ENCODE measurements around the gene SLC16A10.
"Not testable (repeated sequence)": the region's sequence is repeated elsewhere in the genome, so short reads cannot be mapped to it uniquely, and the experiment has no call there.

SLC16A10 gene

GRCh38 chr6:111220383-111221031 is 133.2 kb downstream of the SLC16A10 start:
- no peak for DNase-seq (ENCODE audit: low read depth in 2 of 2)

GRCh38 chr6:111221804-111222203 is 134.5 kb downstream of the SLC16A10 start:
- DNase-seq (ENCODE audit: low read depth in 2 of 2), result no peak

DNA sequence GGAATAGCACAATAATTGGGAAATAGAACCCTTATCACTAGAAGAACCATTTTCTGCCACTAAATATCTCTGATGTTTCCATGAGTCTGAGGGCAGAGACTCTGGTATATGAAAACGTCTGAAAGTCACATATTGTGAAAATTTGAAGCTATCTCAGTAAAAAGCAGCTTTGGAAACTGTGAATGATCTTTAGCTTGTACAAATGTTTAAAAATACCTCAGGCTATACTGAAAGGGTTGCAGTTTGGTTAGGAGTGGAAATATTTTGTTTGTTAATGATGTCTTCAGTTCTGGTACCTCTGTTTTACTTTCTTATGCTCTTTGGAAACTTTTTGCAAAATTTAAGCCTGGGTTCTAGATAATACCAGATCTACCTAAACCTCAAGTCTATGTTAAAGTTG is 135.0 kb downstream of the SLC16A10 start:
- DNase-seq (ENCODE audit: low read depth in 2 of 2), result no peak

DNA sequence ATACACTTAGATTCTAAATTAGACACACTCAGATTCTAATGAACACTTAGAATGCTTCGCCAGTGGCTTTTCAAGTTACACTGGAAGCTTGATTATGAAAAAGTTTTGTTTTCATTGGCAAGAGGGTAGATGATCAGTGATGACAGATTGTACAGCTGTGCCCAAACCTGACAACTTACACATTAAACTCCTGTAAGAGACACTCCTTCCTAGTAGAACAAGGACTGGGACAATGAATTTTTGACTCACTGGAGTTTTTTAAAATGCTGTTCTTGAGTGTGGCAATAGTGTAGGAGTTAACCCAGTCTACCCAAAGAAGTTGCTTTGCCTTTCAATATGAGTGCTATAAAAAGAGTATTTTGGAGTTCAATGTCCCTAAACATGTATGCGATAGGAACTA is 140.8 kb downstream of the SLC16A10 start:
- no peak for DNase-seq (ENCODE audit: low read depth in 2 of 2)

DNA sequence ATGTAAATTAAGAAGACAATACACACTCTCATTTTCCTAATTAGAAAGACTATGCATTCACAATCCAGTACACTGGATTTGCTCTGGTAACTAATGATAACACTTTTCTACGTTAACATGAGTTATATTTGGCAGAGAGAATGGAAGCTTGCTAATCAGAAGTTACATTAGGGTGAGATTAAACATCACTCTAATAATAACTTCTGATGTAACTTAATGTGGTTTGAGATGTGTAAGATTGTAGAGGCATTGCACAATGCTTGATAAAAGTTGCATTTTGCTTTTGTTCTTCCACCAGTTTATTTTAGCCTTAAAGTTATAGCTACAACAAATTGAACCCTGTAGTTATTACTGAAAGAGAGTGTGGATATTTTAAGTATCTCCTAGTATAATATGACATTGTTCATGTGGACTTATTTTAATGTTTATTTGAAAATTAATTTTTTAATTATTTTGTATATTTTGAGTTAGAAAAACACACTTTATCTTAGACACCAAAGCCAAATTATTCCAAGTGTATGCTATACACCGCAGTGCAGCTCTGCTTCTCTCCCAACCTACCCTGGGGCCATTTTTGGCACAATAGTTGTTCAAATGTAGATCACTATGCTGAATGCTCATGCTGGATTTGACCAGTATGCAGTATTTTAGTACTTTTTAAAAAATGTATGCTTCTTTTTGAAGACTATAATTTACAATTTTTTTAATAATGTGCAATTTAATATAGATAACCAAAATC is 143.2 kb downstream of the SLC16A10 start:
- no peak for DNase-seq (ENCODE audit: low read depth in 2 of 2)

GRCh38 chr6:111231090-111231459 is 143.8 kb downstream of the SLC16A10 start:
- DNase-seq (ENCODE audit: low read depth in 2 of 2), result no peak

GRCh38 chr6:111237852-111238251 is 150.5 kb downstream of the SLC16A10 start:
- no peak for DNase-seq (ENCODE audit: low read depth in 2 of 2)

GRCh38 chr6:111238464-111239119 is 151.3 kb downstream of the SLC16A10 start:
- DNase-seq (ENCODE audit: low read depth in 2 of 2), result no peak

DNA sequence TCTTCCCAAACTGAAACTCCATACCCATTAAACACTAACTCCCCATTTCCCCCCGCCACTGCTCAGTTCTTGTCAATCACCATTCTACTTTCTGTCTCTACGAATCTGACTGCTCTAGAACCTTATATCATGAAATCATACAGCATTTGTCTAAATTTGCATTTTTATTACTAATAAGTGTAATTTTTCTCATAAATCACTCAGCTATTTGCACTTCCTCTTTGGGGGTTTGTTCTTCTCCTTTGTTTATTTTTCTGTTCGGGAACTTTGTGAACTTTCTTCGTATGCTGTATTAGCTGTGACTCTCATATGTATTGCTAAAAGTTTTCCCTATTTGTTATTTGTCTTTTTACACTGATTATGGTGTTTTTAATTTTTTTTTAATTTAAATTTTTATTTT is 152.2 kb downstream of the SLC16A10 start:
- no peak for DNase-seq (ENCODE audit: low read depth in 2 of 2)

DNA sequence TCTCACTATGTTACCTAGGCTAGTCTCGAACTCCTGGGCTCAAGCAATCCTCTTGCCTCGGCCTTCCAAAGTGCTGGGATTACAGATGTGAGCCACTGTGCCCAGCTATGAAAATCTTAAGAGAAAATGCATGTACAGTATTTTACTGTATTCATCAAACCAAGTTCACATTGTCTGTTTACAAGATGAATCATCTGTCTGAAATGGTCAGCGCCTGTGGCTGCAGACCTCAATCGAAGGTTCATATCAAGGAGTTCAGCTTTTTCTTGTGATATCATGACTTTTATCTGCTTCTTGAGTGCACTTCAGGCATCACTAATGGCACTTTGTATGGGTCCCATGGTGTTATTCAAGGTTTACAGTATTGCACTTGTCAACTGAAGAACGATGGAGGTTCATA is 155.1 kb downstream of the SLC16A10 start:
- DNase-seq (ENCODE audit: low read depth in 2 of 2), result no peak

DNA sequence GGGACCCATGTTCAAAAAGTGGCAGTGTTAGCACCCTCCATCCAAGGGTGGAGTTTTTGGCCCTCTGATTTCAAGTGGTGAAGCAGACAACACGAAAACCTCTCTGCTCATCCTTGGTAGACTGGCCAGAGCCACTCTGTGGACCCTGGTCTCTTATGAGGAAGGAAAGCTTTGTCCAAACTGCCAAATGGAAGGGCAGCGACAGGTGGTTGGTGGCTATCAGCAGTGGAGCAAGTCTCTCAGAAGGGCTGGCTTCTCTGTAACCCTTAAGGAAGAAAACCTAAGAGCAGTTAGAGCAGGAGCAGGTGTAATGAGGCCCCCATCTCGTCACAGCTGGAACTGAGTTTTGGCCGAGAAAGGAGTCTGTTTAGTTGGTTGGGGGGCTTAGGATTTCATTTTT is 155.8 kb downstream of the SLC16A10 start:
- DNase-seq (ENCODE audit: low read depth in 2 of 2), result no peak

GRCh38 chr6:111248789-111249188 is 161.5 kb downstream of the SLC16A10 start:
- no peak for DNase-seq (ENCODE audit: low read depth in 2 of 2)

GRCh38 chr6:111250791-111251354 is 163.6 kb downstream of the SLC16A10 start:
- no peak for DNase-seq (ENCODE audit: low read depth in 2 of 2)

DNA sequence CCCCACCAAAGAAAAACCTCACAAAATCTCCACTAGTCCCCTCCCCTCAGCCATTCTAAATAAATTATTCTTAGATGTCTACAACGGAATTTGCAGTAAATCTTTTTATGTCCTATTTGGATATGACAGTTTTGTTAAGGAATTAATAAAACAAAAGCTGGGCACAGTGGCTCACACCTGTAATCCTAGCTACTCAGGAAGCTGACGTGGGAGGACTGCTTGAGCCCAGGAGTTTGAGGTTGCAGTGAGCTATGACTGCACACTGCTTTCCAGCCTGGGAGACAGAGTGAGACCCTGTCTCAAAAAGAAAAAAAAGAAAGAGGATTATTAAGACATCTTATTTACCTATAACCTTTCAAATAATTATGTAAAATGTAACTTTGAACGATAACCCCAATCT is 165.4 kb downstream of the SLC16A10 start:
- no peak for DNase-seq (ENCODE audit: low read depth in 2 of 2)

- DNase-seq (ENCODE audit: low read depth in 2 of 2), result no peak
Measured at GRCh38 chr6:111254004-111254778, 166.9 kb downstream of the SLC16A10 start.

- no peak for DNase-seq (ENCODE audit: low read depth in 2 of 2)
Measured at GRCh38 chr6:111254779-111255166, 167.5 kb downstream of the SLC16A10 start.

DNA sequence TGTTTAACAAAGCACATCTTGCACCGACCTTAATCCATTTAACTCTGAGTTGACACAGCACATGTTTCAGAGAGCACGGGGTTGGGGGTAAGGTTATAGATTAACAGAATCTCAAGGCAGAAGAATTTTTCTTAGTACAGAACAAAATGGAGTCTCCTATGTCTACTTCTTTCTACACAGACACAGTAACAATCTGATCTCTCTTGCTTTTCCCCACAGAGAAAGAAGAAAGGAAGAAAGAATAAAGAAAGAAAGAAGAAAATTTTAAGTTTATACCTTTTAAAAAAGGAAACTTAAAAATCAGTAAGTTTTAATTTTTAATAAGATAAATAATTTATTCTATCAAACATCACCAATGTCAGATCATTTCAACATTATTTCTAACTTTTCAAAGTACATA is 168.5 kb downstream of the SLC16A10 start:
- DNase-seq (ENCODE audit: low read depth in 2 of 2), result not testable (repeated sequence)

GRCh38 chr6:111256646-111257045 is 169.3 kb downstream of the SLC16A10 start:
- DNase-seq (ENCODE audit: low read depth in 2 of 2), result no peak

GRCh38 chr6:111258010-111258409 is 170.7 kb downstream of the SLC16A10 start:
- no peak for DNase-seq (ENCODE audit: low read depth in 2 of 2)

- no peak for DNase-seq (ENCODE audit: low read depth in 2 of 2)
Measured at GRCh38 chr6:111258615-111259088, 171.3 kb downstream of the SLC16A10 start.

- peak; percentile 97 to 99 for DNase-seq (ENCODE audit: low read depth in 2 of 2)
Measured at GRCh38 chr6:111259089-111259831, 172.0 kb downstream of the SLC16A10 start.
